ENCODE data around the gene EXOC2.
A peak's percentile ranks its signal among the peaks of the same experiment; 100 is the strongest.

Gene EXOC2

DNA sequence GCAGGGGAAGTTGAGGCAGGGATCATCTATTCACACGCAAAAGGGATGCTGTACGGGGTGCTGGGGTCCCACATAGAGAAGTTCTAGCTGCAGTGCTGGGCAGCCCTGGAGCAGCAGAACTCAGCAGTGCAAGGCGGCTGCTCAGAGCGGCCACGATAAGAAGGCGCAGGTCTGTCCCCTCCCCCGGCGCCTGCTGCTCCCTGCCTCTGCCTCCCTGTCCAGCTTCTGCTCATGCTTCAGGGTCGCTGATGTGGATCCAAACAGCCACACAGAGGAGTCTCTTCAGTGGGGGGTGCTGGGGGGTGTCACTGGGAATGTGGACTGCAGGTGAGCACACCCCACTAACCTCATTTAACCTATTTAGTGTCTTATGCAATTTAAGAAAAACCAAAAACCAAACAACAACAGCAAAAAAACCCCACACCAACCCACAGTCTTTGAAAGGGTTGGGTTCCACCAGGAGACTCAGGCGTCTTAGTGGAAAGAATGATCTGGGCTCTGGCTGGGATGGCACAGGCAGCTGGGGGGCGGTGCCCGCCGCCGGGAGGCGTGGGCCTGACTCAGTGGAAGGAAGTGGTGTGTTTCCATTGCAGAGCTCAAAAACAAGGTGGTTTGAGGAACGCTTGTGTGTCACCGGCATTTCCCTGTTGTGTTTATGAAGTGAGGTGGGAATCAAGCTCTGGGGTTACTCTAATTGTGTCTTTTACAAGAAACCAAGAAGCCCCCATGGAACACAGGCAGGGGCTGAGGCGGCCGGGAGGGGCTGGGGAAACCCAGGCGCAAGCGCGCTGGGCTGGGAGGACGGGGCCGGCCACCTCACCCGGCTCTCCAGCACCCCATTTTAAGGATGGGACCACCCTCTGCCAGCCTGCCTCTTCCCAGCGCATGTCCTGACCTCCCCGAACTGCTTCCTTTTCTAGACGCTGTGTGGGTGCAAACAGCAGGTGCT, 246.2 kb downstream of the EXOC2 start:
- peak overlapping the region; percentile 45; the same call in 1 of the 2 replicates for H3K4me2 ChIP-seq (ENCODE audit: low read length)

DNA sequence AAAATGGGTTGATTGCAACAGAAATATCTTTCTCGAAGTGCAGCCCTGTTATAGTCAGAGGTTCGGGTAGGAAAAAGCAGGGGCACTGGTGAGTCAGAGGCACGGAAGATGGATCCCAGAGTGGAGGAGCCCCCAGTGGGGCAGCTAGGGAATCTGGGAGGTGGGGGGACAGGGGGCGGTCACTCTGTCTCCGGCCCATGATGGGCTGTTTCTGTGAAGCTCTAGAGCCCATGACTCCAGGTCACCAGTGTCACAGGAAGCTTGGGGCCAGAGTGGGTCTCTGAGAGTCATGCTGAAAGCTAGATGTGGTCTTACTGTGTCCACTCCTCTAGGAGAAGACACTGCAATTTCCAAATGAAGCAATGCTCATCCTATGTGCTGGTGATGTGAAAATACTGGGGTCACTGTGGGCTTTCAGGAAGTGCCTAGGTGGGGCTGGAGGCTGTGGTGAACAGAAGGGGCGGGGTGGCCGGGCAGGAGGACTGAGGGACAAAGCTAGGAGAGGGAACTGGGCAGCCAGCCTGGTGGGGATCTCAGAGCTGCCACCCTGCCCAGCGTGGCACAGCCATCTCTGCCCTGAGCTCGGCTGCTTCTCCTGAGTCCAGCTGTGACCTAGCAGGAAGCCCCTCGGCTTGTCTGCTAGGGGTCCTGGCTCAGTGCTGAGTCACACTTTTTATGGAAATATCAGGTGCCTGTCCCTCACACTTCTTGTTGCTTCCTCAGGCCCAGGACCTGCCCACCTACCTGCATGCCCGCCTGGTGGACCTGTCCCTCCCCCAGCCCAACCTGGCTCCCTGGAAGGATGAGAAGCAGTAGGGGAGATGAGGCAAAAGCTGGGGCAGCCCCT, 247.1 kb downstream of the EXOC2 start:
- H3K4me2 ChIP-seq (ENCODE audit: low read length): no peak overlapping the region

More for the DNA sequence above, 246.2 kb downstream of the EXOC2 start:
- Histone ChIP-seq H3K9ac (ENCODE audit: low read length) (no peak overlapping the region), H3K27me3 (ENCODE audit: insufficient read depth, low read length) (no peaks in the 10 kb centered on the region; the same call in 1 of the 2 replicates), H3K36me3 (ENCODE audit: insufficient read depth, low read length) (no peaks in the 10 kb centered on the region), H3F3A (ENCODE audit: insufficient read depth, low read length) (no peaks in the 10 kb centered on the region), H3K9me3 (ENCODE audit: low read length) (no peaks in the 10 kb centered on the region), H4K20me1 (ENCODE audit: insufficient read depth, low read length) (no peaks in the 10 kb centered on the region), H3K4me1 (ENCODE audit: insufficient read depth, low read length, severe bottlenecking) (peaks cover 17% of the 10 kb centered on the region), H2AFZ (ENCODE audit: low read length) (no peak overlapping the region), H3K9me2 (ENCODE audit: low read depth, low read length) (no peaks in the 10 kb centered on the region), H3K4me3 (ENCODE audit: low read depth, low read length, poor library complexity, severe bottlenecking) (peak overlapping the region; percentile 25), H3K27ac (ENCODE audit: low read depth, low read length, poor library complexity, severe bottlenecking) (no peak overlapping the region), H3K79me2 (ENCODE audit: insufficient read depth, low read length) (no peaks in the 10 kb centered on the region)
- TF ChIP-seq EZH2 (IDR thresholded peaks at IDR 0.05; ENCODE audit: borderline replicate concordance, low read length): no peak
- TF ChIP-seq, protein P1, sequence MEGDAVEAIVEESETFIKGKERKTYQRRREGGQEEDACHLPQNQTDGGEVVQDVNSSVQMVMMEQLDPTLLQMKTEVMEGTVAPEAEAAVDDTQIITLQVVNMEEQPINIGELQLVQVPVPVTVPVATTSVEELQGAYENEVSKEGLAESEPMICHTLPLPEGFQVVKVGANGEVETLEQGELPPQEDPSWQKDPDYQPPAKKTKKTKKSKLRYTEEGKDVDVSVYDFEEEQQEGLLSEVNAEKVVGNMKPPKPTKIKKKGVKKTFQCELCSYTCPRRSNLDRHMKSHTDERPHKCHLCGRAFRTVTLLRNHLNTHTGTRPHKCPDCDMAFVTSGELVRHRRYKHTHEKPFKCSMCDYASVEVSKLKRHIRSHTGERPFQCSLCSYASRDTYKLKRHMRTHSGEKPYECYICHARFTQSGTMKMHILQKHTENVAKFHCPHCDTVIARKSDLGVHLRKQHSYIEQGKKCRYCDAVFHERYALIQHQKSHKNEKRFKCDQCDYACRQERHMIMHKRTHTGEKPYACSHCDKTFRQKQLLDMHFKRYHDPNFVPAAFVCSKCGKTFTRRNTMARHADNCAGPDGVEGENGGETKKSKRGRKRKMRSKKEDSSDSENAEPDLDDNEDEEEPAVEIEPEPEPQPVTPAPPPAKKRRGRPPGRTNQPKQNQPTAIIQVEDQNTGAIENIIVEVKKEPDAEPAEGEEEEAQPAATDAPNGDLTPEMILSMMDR (IDR thresholded peaks at IDR 0.05; ENCODE audit: low read length): no peak

DNA sequence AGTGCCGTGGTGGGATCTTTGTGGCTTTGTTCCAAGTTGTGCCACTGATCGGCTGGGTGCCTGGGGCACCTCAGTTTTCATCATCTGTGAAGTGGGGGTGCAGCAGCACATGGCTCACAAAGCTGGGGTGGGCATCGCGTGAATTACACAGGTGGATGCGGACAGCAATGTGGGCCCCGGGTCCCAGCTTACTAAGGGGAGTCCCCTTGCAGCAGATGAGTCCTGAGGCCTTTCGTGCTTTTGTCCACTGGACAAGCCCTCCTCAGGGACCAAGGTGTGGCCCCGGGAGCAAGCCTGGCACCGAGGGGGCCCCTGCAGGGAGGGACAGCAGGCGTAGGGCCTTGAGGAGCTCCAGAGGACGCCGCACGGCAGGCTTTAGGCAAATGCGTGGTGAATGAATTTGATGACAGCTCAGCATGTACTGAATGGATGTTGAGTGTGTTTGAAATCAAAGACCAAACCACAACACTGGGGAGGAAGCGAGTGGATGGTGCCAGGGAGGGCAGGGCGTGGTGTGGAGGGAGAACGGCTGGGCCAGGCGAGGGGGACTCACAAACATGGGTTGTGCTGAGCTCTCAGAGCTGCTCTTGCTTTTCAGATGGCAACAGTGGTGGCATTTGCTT, 248.2 kb downstream of the EXOC2 start:
- Histone ChIP-seq H3K9me2 (ENCODE audit: low read depth, low read length) (no peaks in the 10 kb centered on the region), H3K9me3 (ENCODE audit: low read length) (no peaks in the 10 kb centered on the region), H2AFZ (ENCODE audit: low read length) (no peak overlapping the region), H3K27me3 (ENCODE audit: insufficient read depth, low read length) (peaks cover 4% of the 10 kb centered on the region; the same call in 1 of the 2 replicates), H3K4me1 (ENCODE audit: insufficient read depth, low read length, severe bottlenecking) (peaks cover 17% of the 10 kb centered on the region), H3F3A (ENCODE audit: insufficient read depth, low read length) (no peaks in the 10 kb centered on the region), H3K4me2 (ENCODE audit: low read length) (no peak overlapping the region), H3K36me3 (ENCODE audit: insufficient read depth, low read length) (no peaks in the 10 kb centered on the region), H3K27ac (ENCODE audit: low read depth, low read length, poor library complexity, severe bottlenecking) (no peak overlapping the region), H3K79me2 (ENCODE audit: insufficient read depth, low read length) (no peaks in the 10 kb centered on the region), H3K4me3 (ENCODE audit: low read depth, low read length, poor library complexity, severe bottlenecking) (no peak overlapping the region), H3K9ac (ENCODE audit: low read length) (no peak overlapping the region), H4K20me1 (ENCODE audit: insufficient read depth, low read length) (no peaks in the 10 kb centered on the region)
- TF ChIP-seq, protein P1 (IDR thresholded peaks at IDR 0.05; ENCODE audit: low read length): no peak
- TF ChIP-seq EZH2 (IDR thresholded peaks at IDR 0.05; ENCODE audit: borderline replicate concordance, low read length): no peak

More for the DNA sequence above, 247.1 kb downstream of the EXOC2 start:
- H3K79me2 ChIP-seq (ENCODE audit: insufficient read depth, low read length): no peaks in the 10 kb centered on the region
- TF ChIP-seq, protein P1 (IDR thresholded peaks at IDR 0.05; ENCODE audit: low read length): no peak
- no peak for TF ChIP-seq EZH2 (IDR thresholded peaks at IDR 0.05; ENCODE audit: borderline replicate concordance, low read length)
- no peak overlapping the region for H3K4me3 ChIP-seq (ENCODE audit: low read depth, low read length, poor library complexity, severe bottlenecking)
- H3F3A ChIP-seq (ENCODE audit: insufficient read depth, low read length): no peaks in the 10 kb centered on the region
- H3K9me2 ChIP-seq (ENCODE audit: low read depth, low read length): no peaks in the 10 kb centered on the region
- H3K36me3 ChIP-seq (ENCODE audit: insufficient read depth, low read length): no peaks in the 10 kb centered on the region
- no peak overlapping the region for H3K9ac ChIP-seq (ENCODE audit: low read length)
- no peaks in the 10 kb centered on the region for H4K20me1 ChIP-seq (ENCODE audit: insufficient read depth, low read length)
- no peaks in the 10 kb centered on the region for H3K9me3 ChIP-seq (ENCODE audit: low read length)
- no peaks in the 10 kb centered on the region; the same call in 1 of the 2 replicates for H3K27me3 ChIP-seq (ENCODE audit: insufficient read depth, low read length)
- peaks cover 17% of the 10 kb centered on the region for H3K4me1 ChIP-seq (ENCODE audit: insufficient read depth, low read length, severe bottlenecking)
- no peak overlapping the region for H2AFZ ChIP-seq (ENCODE audit: low read length)
- no peak overlapping the region for H3K27ac ChIP-seq (ENCODE audit: low read depth, low read length, poor library complexity, severe bottlenecking)

Data from OCI-LY1 (cell line).